HepG2 (cell line): Measurements from ENCODE around the gene ZKSCAN4. TPM values are rescaled to one million over a fixed set of nuclear protein-coding genes. Genes with fewer than 3 reads are reported as not detected.

Experiments used
- ARHGAP35 ChIP-seq: sonication (generic); formaldehyde crosslinking; IDR thresholded peaks from 2 replicates; pipeline ENCODE4 v1.9.0; 2022; ENCODE audit warnings: mild to moderate bottlenecking, inconsistent platforms, moderate library complexity, missing genetic modification reagents, borderline replicate concordance
- BHLHE40 ChIP-seq: IDR thresholded peaks from 2 replicates; pipeline ENCODE4 v1.6.1; 2011; ENCODE audit warnings: low read length, improper control_type of control experiment
- CCAR2 ChIP-seq: fragments of 200-400 bp; formaldehyde crosslinking; optimal IDR thresholded peaks from 2 replicates; pipeline ENCODE3; 2018; ENCODE audit warnings: low read depth, mild to moderate bottlenecking, low read length, moderate library complexity
- GATA4 ChIP-seq: sonication (generic); IDR thresholded peaks from 2 replicates; pipeline ENCODE4 v1.6.1; 2016; ENCODE audit warnings: antibody characterized with exemption, low read depth, borderline replicate concordance
- GATAD2A ChIP-seq: IDR thresholded peaks from 2 replicates; pipeline ENCODE4 v1.6.1; 2016
- KLF6 ChIP-seq: IDR thresholded peaks from 2 replicates; pipeline ENCODE4 v1.8.0; 2016; ENCODE audit warnings: missing biosample characterization, missing genetic modification reagents
- NRL ChIP-seq: sonication (generic); formaldehyde crosslinking; IDR thresholded peaks from 2 replicates; pipeline ENCODE4 v1.5.0; 2020; ENCODE audit warnings: missing genetic modification reagents, mild to moderate bottlenecking, moderate library complexity, borderline replicate concordance
- PHF8 ChIP-seq: sonication (generic); formaldehyde crosslinking; IDR thresholded peaks from 2 replicates; pipeline ENCODE4 v1.5.0; 2020; ENCODE audit warnings: missing genetic modification reagents
- SMARCC2 ChIP-seq: fragments of 450-650 bp; IDR thresholded peaks from 2 replicates; pipeline ENCODE4 v1.6.1; 2017; ENCODE audit warnings: antibody characterized with exemption, mild to moderate bottlenecking
- SNAPC5 ChIP-seq: sonication (generic); formaldehyde crosslinking; IDR thresholded peaks from 2 replicates; pipeline ENCODE4 v1.8.1; 2023; ENCODE audit warnings: mild to moderate bottlenecking, missing genetic modification reagents, borderline replicate concordance
- SP140L ChIP-seq: sonication (generic); formaldehyde crosslinking; IDR thresholded peaks from 2 replicates; pipeline ENCODE4 v1.4.0; 2020; ENCODE audit warnings: missing genetic modification reagents, borderline replicate concordance
- ZMYM3 ChIP-seq: sonication (generic); formaldehyde crosslinking; IDR thresholded peaks from 2 replicates; pipeline ENCODE4 v1.5.1; 2020; ENCODE audit warnings: mild to moderate bottlenecking, missing genetic modification reagents
- ZNF160 ChIP-seq: sonication (generic); formaldehyde crosslinking; IDR thresholded peaks from 2 replicates; pipeline ENCODE4 v1.8.0; 2022; ENCODE audit warnings: mild to moderate bottlenecking, inconsistent platforms, missing genetic modification reagents
- ZNF292 ChIP-seq: sonication (generic); formaldehyde crosslinking; IDR thresholded peaks from 2 replicates; pipeline ENCODE4 v1.8.1; 2022; ENCODE audit warnings: mild to moderate bottlenecking, low read depth, missing genetic modification reagents, borderline replicate concordance
- ZNF430 ChIP-seq: sonication (generic); formaldehyde crosslinking; IDR thresholded peaks from 2 replicates; pipeline ENCODE4 v1.9.0; 2021; ENCODE audit warnings: mild to moderate bottlenecking, missing genetic modification reagents
- ZNF460 ChIP-seq: sonication (generic); formaldehyde crosslinking; IDR thresholded peaks from 2 replicates; pipeline ENCODE4 v1.5.1; 2020; ENCODE audit warnings: missing genetic modification reagents, mild to moderate bottlenecking, borderline replicate concordance
- ZNF619 ChIP-seq: sonication (generic); formaldehyde crosslinking; IDR thresholded peaks from 2 replicates; pipeline ENCODE4 v1.4.0; 2020; ENCODE audit warnings: mild to moderate bottlenecking, missing genetic modification reagents
- polyA plus RNA-seq, 8 experiments: library from polyadenylated mRNA; depleted of rRNA in 3 of 8; stranded (reverse) in 7 of 8; unstranded in 1 of 8; fragments of >200 nt; fragmentation: Illumina TruSeq in 4 of 8; extraction: Trizol in 4 of 8; gene quantifications; 2 replicates each; pipeline versions ENCODE4 v1.2.1 to v1.2.3, GENCODE V29; 2011 to 2016; ENCODE audit warnings: low read depth in 4 of 8, missing spikeins in 1 of 8, mixed read lengths in 1 of 8; ENCODE audit not compliant: insufficient read depth in 1 of 8
- total RNA-seq, 5 experiments: library from RNA; depleted of rRNA; stranded (reverse); fragments of >200 nt; fragmentation: Illumina TruSeq; extraction: Trizol; gene quantifications; 2 replicates each; pipeline ENCODE4 v1.2.3, GENCODE V29; 2016; ENCODE audit warnings: low read depth in 1 of 5
- TF ChIP-seq, protein P1 (sequence below): sonication (generic); formaldehyde crosslinking; IDR thresholded peaks from 2 replicates; pipeline ENCODE4 v1.8.1; 2023; ENCODE audit warnings: missing genetic modification reagents, inconsistent platforms, borderline replicate concordance
- TF ChIP-seq, protein P2 (sequence below): sonication (generic); formaldehyde crosslinking; IDR thresholded peaks from 2 replicates; pipeline ENCODE4 v1.4.0; 2020; ENCODE audit warnings: missing genetic modification reagents
- TF ChIP-seq, protein P3 (sequence below): sonication (generic); formaldehyde crosslinking; IDR thresholded peaks from 2 replicates; pipeline ENCODE4 v1.4.0; 2020; ENCODE audit warnings: missing genetic modification reagents

ZKSCAN4 gene
- total and polyA plus RNA-seq, 2 of the 13 experiments (the other 11 are each of a cell fraction or from before 2014, with no cell fraction given), result 2.9 to 7.8 TPM

DNA sequence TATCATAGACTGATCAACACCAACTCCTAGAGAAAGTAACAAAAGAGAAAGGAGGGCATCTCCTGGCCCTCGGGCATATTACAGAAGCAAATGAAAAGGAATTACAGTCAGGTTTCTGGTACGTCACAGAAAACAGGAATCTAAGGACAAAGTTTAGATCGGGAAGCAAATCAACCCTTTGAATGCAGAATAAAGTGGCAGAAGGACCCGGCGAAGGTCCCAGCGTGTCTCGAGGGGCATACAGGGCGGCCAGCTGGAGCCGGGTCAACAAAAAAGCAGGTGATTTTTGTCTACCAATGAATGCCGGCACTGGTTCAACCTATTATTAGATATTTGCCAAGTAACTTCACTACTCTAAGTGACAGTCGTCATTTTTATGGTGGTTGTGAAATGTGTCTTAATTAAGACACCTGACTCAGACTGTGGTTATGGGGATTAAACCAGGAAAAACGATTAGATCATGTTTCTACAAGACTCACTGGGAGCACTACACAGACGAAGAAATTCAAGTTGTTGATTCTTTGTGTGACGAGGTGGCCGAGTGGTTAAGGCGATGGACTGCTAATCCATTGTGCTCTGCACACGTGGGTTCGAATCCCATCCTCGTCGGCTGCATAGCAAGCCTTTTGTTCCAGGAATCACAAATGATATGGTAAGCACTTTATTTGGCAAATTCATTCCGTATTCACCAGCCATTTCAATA lies 39.4 kb downstream of the ZKSCAN4 start (continued):
- TF ChIP-seq KLF6 (peak; percentile 54; the same call in 1 of the 2 replicates), GATAD2A (CRISPR knock-in tag) (peak; percentile 65; the same call in 1 of the 2 replicates), ARHGAP35 (CRISPR knock-in tag) (no peak), SMARCC2 (no peak), ZNF430 (CRISPR knock-in tag) (peak; percentile 34; the same call in 1 of the 2 replicates), NRL (CRISPR knock-in tag) (no peak), GATA4 (no peak), SNAPC5 (CRISPR knock-in tag) (0 out of 2 replicates have a peak, but pooled peaks have one; percentile 32), ZNF292 (CRISPR knock-in tag) (no peak), PHF8 (CRISPR knock-in tag) (peak; percentile 29; the same call in 1 of the 2 replicates), ZNF460 (no peak), ZNF619 (CRISPR knock-in tag) (no peak), BHLHE40 (no peak), CCAR2 (no peak), SP140L (CRISPR knock-in tag) (0 out of 2 replicates have a peak, but pooled peaks have one; percentile 66), ZNF160 (CRISPR knock-in tag) (no peak), ZMYM3 (peak; percentile 32; the same call in 1 of the 2 replicates)
- TF ChIP-seq, protein P1, sequence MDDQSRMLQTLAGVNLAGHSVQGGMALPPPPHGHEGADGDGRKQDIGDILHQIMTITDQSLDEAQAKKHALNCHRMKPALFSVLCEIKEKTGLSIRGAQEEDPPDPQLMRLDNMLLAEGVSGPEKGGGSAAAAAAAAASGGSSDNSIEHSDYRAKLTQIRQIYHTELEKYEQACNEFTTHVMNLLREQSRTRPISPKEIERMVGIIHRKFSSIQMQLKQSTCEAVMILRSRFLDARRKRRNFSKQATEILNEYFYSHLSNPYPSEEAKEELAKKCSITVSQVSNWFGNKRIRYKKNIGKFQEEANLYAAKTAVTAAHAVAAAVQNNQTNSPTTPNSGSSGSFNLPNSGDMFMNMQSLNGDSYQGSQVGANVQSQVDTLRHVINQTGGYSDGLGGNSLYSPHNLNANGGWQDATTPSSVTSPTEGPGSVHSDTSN (CRISPR knock-in tag), result no peak
- TF ChIP-seq, protein P2, sequence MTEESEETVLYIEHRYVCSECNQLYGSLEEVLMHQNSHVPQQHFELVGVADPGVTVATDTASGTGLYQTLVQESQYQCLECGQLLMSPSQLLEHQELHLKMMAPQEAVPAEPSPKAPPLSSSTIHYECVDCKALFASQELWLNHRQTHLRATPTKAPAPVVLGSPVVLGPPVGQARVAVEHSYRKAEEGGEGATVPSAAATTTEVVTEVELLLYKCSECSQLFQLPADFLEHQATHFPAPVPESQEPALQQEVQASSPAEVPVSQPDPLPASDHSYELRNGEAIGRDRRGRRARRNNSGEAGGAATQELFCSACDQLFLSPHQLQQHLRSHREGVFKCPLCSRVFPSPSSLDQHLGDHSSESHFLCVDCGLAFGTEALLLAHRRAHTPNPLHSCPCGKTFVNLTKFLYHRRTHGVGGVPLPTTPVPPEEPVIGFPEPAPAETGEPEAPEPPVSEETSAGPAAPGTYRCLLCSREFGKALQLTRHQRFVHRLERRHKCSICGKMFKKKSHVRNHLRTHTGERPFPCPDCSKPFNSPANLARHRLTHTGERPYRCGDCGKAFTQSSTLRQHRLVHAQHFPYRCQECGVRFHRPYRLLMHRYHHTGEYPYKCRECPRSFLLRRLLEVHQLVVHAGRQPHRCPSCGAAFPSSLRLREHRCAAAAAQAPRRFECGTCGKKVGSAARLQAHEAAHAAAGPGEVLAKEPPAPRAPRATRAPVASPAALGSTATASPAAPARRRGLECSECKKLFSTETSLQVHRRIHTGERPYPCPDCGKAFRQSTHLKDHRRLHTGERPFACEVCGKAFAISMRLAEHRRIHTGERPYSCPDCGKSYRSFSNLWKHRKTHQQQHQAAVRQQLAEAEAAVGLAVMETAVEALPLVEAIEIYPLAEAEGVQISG (CRISPR knock-in tag), result peak; percentile 86
- TF ChIP-seq, protein P3, sequence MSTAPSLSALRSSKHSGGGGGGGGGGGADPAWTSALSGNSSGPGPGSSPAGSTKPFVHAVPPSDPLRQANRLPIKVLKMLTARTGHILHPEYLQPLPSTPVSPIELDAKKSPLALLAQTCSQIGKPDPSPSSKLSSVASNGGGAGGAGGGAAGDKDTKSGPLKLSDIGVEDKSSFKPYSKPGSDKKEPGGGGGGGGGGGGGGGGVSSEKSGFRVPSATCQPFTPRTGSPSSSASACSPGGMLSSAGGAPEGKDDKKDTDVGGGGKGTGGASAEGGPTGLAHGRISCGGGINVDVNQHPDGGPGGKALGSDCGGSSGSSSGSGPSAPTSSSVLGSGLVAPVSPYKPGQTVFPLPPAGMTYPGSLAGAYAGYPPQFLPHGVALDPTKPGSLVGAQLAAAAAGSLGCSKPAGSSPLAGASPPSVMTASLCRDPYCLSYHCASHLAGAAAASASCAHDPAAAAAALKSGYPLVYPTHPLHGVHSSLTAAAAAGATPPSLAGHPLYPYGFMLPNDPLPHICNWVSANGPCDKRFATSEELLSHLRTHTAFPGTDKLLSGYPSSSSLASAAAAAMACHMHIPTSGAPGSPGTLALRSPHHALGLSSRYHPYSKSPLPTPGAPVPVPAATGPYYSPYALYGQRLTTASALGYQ (CRISPR knock-in tag), result no peak; the same call in 1 of the 2 replicates
